GM18909 (cell line): ENCODE measurements around the gene TFCP2L1.

ENCODE experiments used
- ATAC-seq: cut with Tn5 transposase; IDR thresholded peaks from one replicate; pipeline ENCODE4 v1.9.1; 2021; ENCODE audit warnings: mild to moderate bottlenecking; ENCODE audit not compliant: unreplicated experiment, poor library complexity

Gene TFCP2L1

GRCh38 chr2:121245120-121245820, 39.7 kb downstream of the TFCP2L1 start:
- ATAC-seq, result no peak

- ATAC-seq, result no peak
Observed at GRCh38 chr2:121244616-121245015, 40.4 kb downstream of the TFCP2L1 start.

GRCh38 chr2:121243821-121244460, 41.1 kb downstream of the TFCP2L1 start:
- ATAC-seq, result no peak

GRCh38 chr2:121242976-121243375, 42.0 kb downstream of the TFCP2L1 start:
- ATAC-seq, result no peak

GRCh38 chr2:121242175-121242875, 42.7 kb downstream of the TFCP2L1 start:
- ATAC-seq, result no peak

- no peak for ATAC-seq
Observed at GRCh38 chr2:121241466-121241865, 43.5 kb downstream of the TFCP2L1 start.

- ATAC-seq, result no peak
Observed at GRCh38 chr2:121240436-121240835, 44.6 kb downstream of the TFCP2L1 start.

- no peak for ATAC-seq
Observed at GRCh38 chr2:121239969-121240368, 45.0 kb downstream of the TFCP2L1 start.

- ATAC-seq, result no peak
Observed at GRCh38 chr2:121239471-121239870, 45.5 kb downstream of the TFCP2L1 start.

GRCh38 chr2:121238828-121239227, 46.2 kb downstream of the TFCP2L1 start:
- no peak for ATAC-seq

- no peak for ATAC-seq
Observed at GRCh38 chr2:121237980-121238665, 46.9 kb downstream of the TFCP2L1 start.

- no peak for ATAC-seq
Observed at GRCh38 chr2:121237336-121237979, 47.5 kb downstream of the TFCP2L1 start.

- ATAC-seq, result no peak
Observed at GRCh38 chr2:121236650-121237180, 48.3 kb downstream of the TFCP2L1 start.

- ATAC-seq, result no peak
Observed at GRCh38 chr2:121236101-121236640, 48.8 kb downstream of the TFCP2L1 start.

GRCh38 chr2:121235542-121235941, 49.5 kb downstream of the TFCP2L1 start:
- no peak for ATAC-seq

- no peak for ATAC-seq
Observed at GRCh38 chr2:121234791-121235190, 50.2 kb downstream of the TFCP2L1 start.

GRCh38 chr2:121234144-121234543, 50.9 kb downstream of the TFCP2L1 start:
- ATAC-seq, result no peak

- no peak for ATAC-seq
Observed at GRCh38 chr2:121233486-121234110, 51.4 kb downstream of the TFCP2L1 start.

GRCh38 chr2:121232626-121233265, 52.3 kb downstream of the TFCP2L1 start:
- no peak for ATAC-seq
